Endothelial cell of umbilical vein (primary cell): ENCODE results near the gene ATP13A4.

Experiments used
- POLR2A ChIP-seq: IDR thresholded peaks from 2 replicates; pipeline ENCODE4 v1.6.1; 2012; ENCODE audit warnings: low read depth, mild to moderate bottlenecking, control low read depth, low read length
- POLR2AphosphoS5 ChIP-seq: IDR thresholded peaks from 2 replicates; pipeline ENCODE4 v1.6.1; 2012; ENCODE audit warnings: low read depth, mild to moderate bottlenecking, control low read depth, low read length, moderate library complexity; ENCODE audit not compliant: insufficient read depth
- TF ChIP-seq, protein P1 (sequence below), 2 donors: IDR thresholded peaks; 1 replicate in 1 of 2; 2 replicates in 1 of 2; pipeline ENCODE4 v1.5.1; 2011; ENCODE audit warnings: low read length in 2 of 2, mild to moderate bottlenecking in 2 of 2, moderate library complexity in 2 of 2, control low read depth in 1 of 2, inconsistent platforms in 1 of 2, low read depth in 1 of 2; ENCODE audit not compliant: insufficient read depth in 1 of 2; ENCODE audit errors: extremely low read depth in 1 of 2

DNA sequence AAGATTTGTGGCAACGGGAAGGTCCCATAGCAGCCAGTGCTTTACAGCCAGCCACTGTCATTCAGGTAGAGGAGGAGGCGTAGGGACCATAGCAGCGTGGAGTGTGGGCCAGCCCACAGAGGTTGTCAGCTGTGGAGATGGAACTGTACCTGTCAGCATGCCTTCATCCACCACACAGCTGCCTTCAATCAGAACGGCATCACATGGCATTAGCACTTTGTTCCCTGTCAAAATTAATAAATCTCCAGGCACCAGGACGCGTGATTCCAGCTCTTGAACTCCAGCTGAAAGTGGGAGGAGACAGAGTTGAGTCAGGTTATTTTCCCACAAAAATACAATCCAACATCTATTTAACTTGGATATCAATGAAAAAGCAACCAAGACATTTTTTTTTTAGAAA lies 84.0 kb downstream of the ATP13A4 start:
- no peak for TF ChIP-seq POLR2AphosphoS5
- no peak for TF ChIP-seq POLR2A
- TF ChIP-seq, protein P1, sequence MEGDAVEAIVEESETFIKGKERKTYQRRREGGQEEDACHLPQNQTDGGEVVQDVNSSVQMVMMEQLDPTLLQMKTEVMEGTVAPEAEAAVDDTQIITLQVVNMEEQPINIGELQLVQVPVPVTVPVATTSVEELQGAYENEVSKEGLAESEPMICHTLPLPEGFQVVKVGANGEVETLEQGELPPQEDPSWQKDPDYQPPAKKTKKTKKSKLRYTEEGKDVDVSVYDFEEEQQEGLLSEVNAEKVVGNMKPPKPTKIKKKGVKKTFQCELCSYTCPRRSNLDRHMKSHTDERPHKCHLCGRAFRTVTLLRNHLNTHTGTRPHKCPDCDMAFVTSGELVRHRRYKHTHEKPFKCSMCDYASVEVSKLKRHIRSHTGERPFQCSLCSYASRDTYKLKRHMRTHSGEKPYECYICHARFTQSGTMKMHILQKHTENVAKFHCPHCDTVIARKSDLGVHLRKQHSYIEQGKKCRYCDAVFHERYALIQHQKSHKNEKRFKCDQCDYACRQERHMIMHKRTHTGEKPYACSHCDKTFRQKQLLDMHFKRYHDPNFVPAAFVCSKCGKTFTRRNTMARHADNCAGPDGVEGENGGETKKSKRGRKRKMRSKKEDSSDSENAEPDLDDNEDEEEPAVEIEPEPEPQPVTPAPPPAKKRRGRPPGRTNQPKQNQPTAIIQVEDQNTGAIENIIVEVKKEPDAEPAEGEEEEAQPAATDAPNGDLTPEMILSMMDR (IDR thresholded peaks at IDR 0.05; ENCODE audit: extremely low read depth in 1 of 2, insufficient read depth in 1 of 2, low read depth in 1 of 2, low read length in 2 of 2) = no peak
